HCT116 (cell line): ENCODE measurements around the gene SPDYE16. TPM values are rescaled to one million over a fixed set of nuclear protein-coding genes. Genes with fewer than 3 reads are reported as not detected.
"Not testable (repeated sequence)": the region's sequence is repeated elsewhere in the genome, so short reads cannot be mapped to it uniquely, and the experiment has no call there.

ENCODE experiments used
- ATAC-seq: fragments of 200-7000 bp; cut with Tn5 transposase; 2 replicates; pipeline ENCODE4 v1.9.1; 2020; ENCODE audit warnings: mild to moderate bottlenecking, moderate library complexity
- BruUV-seq: library from RNA; stranded (reverse); fragments of 400-500 nt; replicated peaks from 2 replicates; lab custom pipeline; 2021; lab: Mats Ljungman, UMichigan
- CTCF ChIA-PET: fragments of 300-600 bp; sonication (Branson Sonifier 250); formaldehyde crosslinking; loops from one replicate; lab custom pipeline; 2021; ENCODE audit warnings: antibody characterized with exemption; lab: Charles Lee
- POLR2A ChIA-PET: fragments of 300-600, 350-600 bp; sonication (Branson Sonifier 250); formaldehyde crosslinking; loops from one replicate; lab custom pipeline; 2021; ENCODE audit warnings: antibody characterized with exemption; lab: Charles Lee
- RAD21 ChIA-PET, 2 experiments: fragments of 300-600 bp; sonication (Branson Sonifier 250); formaldehyde crosslinking; loops; one replicate each; lab custom pipeline; 2023; ENCODE audit warnings: low total read pairs in 2 of 2; ENCODE audit not compliant: uncharacterized antibody in 2 of 2, unreplicated experiment in 2 of 2, low non-redundant PET in 1 of 2; lab: Charles Lee
- DNase-seq: peaks from one replicate; pipeline ENCODE4 v3.0.0-alpha.2; 2010; ENCODE audit warnings: low read depth, low spot score
- H2AFZ ChIP-seq: fragments of 200-600 bp; shearing (Covaris generic), sonication (generic); 2 replicates; pipeline ENCODE4 v1.6.1; 2017; ENCODE audit warnings: low read depth, mixed run types, mixed read lengths, antibody characterized with exemption, low read length; ENCODE audit not compliant: poor library complexity, severe bottlenecking
- H3K27ac ChIP-seq: 2 replicates; pipeline ENCODE4 v1.5.1; 2012; ENCODE audit warnings: low read depth, low read length
- H3K27me3 ChIP-seq: fragments of 200-600 bp; sonication (generic); 2 replicates; pipeline ENCODE4 v1.6.1; 2016; ENCODE audit warnings: mixed run types, low read length, mixed read lengths; ENCODE audit not compliant: insufficient read depth
- H3K36me3 ChIP-seq, 2 experiments: fragments of 200-500 bp in 1 of 2; fragments of 200-600 bp in 1 of 2; sonication (Bioruptor generic) in 1 of 2; sonication (generic) in 1 of 2; 2 replicates each; pipeline versions ENCODE4 v1.5.1 to v1.6.1; 2014 to 2016; ENCODE audit warnings: low read length in 2 of 2, inconsistent platforms in 1 of 2, mixed read lengths in 1 of 2, mixed run types in 1 of 2; ENCODE audit not compliant: insufficient read depth in 2 of 2, control insufficient read depth in 1 of 2
- H3K4me1 ChIP-seq, 2 experiments: fragments of 200-600 bp in 1 of 2; sonication (generic) in 1 of 2; 2 replicates each; pipeline versions ENCODE4 v1.5.1 to v1.6.1; 2012 to 2017; ENCODE audit warnings: low read length in 2 of 2, inconsistent platforms in 1 of 2, mild to moderate bottlenecking in 1 of 2, mixed read lengths in 1 of 2, mixed run types in 1 of 2, moderate library complexity in 1 of 2; ENCODE audit not compliant: insufficient read depth in 2 of 2, control insufficient read depth in 1 of 2
- H3K4me2 ChIP-seq: fragments of 200-600 bp; sonication (generic); 2 replicates; pipeline ENCODE4 v1.6.1; 2017; ENCODE audit warnings: mixed run types, low read length, mixed read lengths
- H3K4me3 ChIP-seq, 2 experiments: fragments of 200-600 bp in 1 of 2; sonication (generic) in 1 of 2; replicated peaks in 1 of 2; 2 replicates each; pipeline ENCODE4 v1.5.1; 2011 to 2016; ENCODE audit warnings: low read length in 2 of 2, control low read depth in 1 of 2, low read depth in 1 of 2, mild to moderate bottlenecking in 1 of 2, mixed read lengths in 1 of 2, mixed run types in 1 of 2
- H3K79me2 ChIP-seq: fragments of 200-600 bp; sonication (generic); 2 replicates; pipeline ENCODE4 v1.6.1; 2017; ENCODE audit warnings: mild to moderate bottlenecking, mixed run types, low read length, moderate library complexity, mixed read lengths; ENCODE audit not compliant: insufficient read depth
- H3K9ac ChIP-seq: fragments of 200-600 bp; sonication (generic); 2 replicates; pipeline ENCODE4 v1.6.1; 2016; ENCODE audit warnings: low read length, mixed read lengths
- H3K9me2 ChIP-seq: fragments of 200-600 bp; sonication (generic), shearing (Covaris generic); 2 replicates; pipeline ENCODE4 v1.6.1; 2017; ENCODE audit warnings: mixed run types, mild to moderate bottlenecking, moderate library complexity; ENCODE audit not compliant: insufficient read depth
- H3K9me3 ChIP-seq, 2 experiments: fragments of 200-500 bp in 1 of 2; fragments of 200-600 bp in 1 of 2; sonication (Bioruptor generic) in 1 of 2; sonication (generic) in 1 of 2; 2 replicates each; pipeline ENCODE4 v1.6.1; 2014 to 2017; ENCODE audit warnings: low read length in 2 of 2, mixed read lengths in 2 of 2, inconsistent platforms in 1 of 2, low read depth in 1 of 2, mild to moderate bottlenecking in 1 of 2, mixed run types in 1 of 2, moderate library complexity in 1 of 2; ENCODE audit not compliant: control insufficient read depth in 1 of 2, insufficient read depth in 1 of 2
- H4K20me1 ChIP-seq: fragments of 200-600 bp; sonication (generic), shearing (Covaris generic); 2 replicates; pipeline ENCODE4 v1.6.1; 2017; ENCODE audit warnings: mixed run types, mild to moderate bottlenecking, moderate library complexity; ENCODE audit not compliant: insufficient read depth
- intact Hi-C: fragments of 100-400 bp; cut with micrococcal nuclease; formaldehyde crosslinking; loops from 2 replicates; pipeline ENCODE4 v1.10.0; 2022
- total RNA-seq: library from RNA; stranded (reverse); gene quantifications from one replicate; pipeline ENCODE4 v1.2.1, GENCODE V29; 2021; ENCODE audit not compliant: unreplicated experiment

The SPDYE16 gene
- total RNA-seq, 1 experiment from 2014 or later = not detected

DNA sequence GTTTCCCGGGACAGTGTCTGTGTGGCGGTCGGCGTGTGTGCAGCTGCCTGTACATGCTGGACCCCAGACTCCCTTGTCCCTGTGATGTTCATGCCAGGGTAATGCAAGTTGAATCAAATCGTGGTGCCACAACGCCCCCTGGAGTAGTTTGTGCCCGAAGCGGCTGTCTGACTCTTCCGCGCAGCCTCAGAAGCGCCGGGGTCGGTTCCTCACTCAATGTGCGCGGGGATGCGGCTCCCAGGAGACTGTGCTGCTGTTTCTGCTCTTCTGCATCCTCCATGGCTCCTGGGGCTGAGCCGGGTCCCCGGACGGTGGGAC lies 43.2 kb downstream of the SPDYE16 start:
- ATAC-seq = peak; percentile 67
- CTCF ChIA-PET, H3K4me3 ChIP-seq: not testable (repeated sequence)

DNA sequence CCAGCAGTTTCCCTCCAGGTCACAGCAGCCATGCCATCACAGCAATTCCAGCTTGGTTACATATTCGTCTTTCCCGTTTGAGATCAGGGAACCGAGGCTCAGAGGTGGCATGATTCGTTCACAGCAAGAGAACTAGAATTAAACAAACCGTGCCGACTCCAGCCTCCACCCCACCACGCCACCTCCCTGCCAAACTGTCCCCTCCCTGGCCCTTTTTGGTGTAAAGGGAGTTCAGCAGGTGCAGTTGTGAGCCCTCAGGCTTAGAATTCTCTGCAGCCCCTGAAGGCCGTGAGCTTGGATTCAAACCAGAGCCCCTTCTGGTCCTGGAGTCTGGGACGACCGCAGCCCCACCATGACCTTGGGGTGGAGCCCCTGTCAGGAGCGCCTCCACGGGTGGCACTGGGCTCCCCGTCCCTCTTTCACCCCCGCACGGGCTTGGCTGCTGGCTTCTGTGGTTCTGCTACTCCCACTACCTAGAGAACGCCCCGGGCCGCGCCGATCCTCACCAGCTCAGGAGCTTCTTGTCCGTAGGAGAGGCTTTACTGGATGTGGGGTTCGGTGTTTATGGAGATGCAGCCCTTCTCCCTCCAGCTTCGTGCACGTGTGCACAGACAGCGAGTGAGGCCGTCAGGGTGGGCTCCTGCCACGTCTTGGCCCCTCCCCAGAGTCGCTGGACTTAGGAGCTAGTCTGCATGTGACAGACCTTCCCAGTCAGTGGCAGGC lies 43.7 kb downstream of the SPDYE16 start:
- RAD21 ChIA-PET, H3K79me2 ChIP-seq, ATAC-seq, H3K4me2 ChIP-seq, H3K27ac ChIP-seq, DNase-seq, H2AFZ ChIP-seq, H3K4me3 ChIP-seq, BruUV-seq, H4K20me1 ChIP-seq, H3K27me3 ChIP-seq, intact Hi-C loops, CTCF ChIA-PET, H3K9ac ChIP-seq, H3K4me1 ChIP-seq, H3K9me2 ChIP-seq, POLR2A ChIA-PET, H3K9me3 ChIP-seq, H3K36me3 ChIP-seq: not testable (repeated sequence)

More for the DNA sequence above, 43.2 kb downstream of the SPDYE16 start:
- POLR2A ChIA-PET, H3K9ac ChIP-seq, RAD21 ChIA-PET, H2AFZ ChIP-seq, H3K4me1 ChIP-seq, H3K4me2 ChIP-seq, H3K79me2 ChIP-seq, BruUV-seq, H3K27me3 ChIP-seq, intact Hi-C loops, H3K9me2 ChIP-seq, H3K36me3 ChIP-seq, H3K9me3 ChIP-seq, DNase-seq, H4K20me1 ChIP-seq, H3K27ac ChIP-seq: not testable (repeated sequence)

DNA sequence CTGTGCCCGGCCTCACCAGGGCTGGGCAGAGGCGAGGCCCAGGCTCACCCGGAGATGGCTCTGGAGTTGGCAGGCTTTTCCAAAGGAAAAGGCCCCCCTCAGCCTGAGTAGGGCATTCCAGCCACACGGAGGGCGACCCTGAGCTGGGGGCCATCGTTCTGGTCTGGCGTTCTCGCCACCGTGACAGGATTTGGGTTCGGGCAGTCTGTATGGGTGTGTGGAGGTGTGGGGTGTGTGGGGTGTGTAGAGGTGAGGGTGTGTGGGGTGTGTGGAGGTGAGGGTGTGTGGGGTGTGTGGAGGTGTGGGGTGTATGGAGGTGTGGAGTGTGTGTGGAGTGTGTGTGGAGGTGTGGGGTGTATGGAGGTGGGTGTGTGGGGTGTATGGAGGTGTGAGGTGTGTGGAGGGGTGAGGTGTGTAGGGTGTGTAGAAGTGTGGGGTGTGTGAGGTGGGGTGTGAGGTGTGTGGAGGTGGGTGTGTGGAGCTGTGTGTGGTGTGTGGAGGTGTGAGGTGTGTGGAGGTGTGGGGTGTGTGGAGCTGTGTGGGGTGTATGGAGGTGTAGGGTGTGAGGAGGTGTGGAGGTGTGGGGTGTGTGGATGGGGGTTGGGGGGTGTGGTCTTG lies 44.4 kb downstream of the SPDYE16 start:
- ATAC-seq, H3K9ac ChIP-seq, H3K4me3 ChIP-seq, H3K9me2 ChIP-seq, H3K4me1 ChIP-seq, intact Hi-C loops, H2AFZ ChIP-seq, H3K36me3 ChIP-seq, H3K79me2 ChIP-seq, H3K4me2 ChIP-seq, H3K27me3 ChIP-seq, BruUV-seq, CTCF ChIA-PET, RAD21 ChIA-PET, H3K9me3 ChIP-seq, H3K27ac ChIP-seq, H4K20me1 ChIP-seq, DNase-seq, POLR2A ChIA-PET: not testable (repeated sequence)

DNA sequence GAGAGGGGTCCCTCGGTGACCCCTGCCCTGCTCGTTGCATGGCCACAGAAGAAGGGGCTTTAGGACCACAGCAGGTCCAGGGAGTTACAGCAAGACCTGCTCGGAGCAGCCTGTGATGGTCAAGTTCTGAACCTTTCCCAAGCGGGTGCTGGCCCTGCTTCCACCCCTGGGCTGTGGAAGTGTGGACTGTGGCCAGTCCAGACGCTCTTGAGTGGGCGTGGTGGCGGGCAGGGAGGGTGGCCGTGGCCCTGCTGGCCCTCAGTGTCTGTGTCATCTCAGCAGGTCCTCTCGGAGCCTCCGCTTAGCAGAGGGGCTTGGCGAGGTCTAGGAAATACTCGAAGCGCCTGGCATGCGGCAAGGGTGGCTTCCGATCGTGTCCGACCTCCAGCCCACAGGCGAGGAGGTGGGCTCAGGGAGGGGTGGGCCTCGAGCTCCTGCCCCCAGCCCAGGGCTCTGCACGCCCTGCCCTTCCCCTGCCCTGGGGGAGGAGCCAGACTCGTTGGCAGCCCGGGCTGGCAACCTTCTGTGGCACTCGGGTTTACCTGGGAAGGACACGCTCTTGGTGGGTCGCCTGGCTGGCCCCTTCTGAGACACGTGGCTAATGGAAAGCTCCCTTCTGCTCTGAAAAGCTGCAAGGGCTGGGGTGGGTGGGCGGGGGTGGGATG lies 45.0 kb downstream of the SPDYE16 start:
- CTCF ChIA-PET, H3K36me3 ChIP-seq, H4K20me1 ChIP-seq, RAD21 ChIA-PET, H3K79me2 ChIP-seq, H3K9me2 ChIP-seq, H3K27ac ChIP-seq, DNase-seq, H3K4me1 ChIP-seq, H3K4me3 ChIP-seq, intact Hi-C loops, H3K9me3 ChIP-seq, POLR2A ChIA-PET, ATAC-seq, H3K4me2 ChIP-seq, H3K9ac ChIP-seq, H2AFZ ChIP-seq, H3K27me3 ChIP-seq, BruUV-seq: not testable (repeated sequence)
